Fibroblast of lung (primary cell): ENCODE results near the gene KIF19. TPM values are rescaled to one million over a fixed set of nuclear protein-coding genes. Genes with fewer than 3 reads are reported as not detected.

Experiments used
- DNase-seq, 2 donors: peaks; one replicate each; pipeline versions ENCODE4 v3.0.0 to v3.0.0-alpha.2; 2010; ENCODE audit warnings: low read depth in 2 of 2
- H2AFZ ChIP-seq: 2 replicates; pipeline ENCODE4 v1.5.1; 2012; ENCODE audit warnings: low read length, control low read depth, inconsistent platforms
- H3K27ac ChIP-seq: 2 replicates; pipeline ENCODE4 v1.5.1; 2011; ENCODE audit warnings: low read length, control low read depth; ENCODE audit not compliant: insufficient read depth
- H3K27me3 ChIP-seq: 2 replicates; pipeline ENCODE4 v1.5.1; 2011; ENCODE audit warnings: mild to moderate bottlenecking, low read length; ENCODE audit not compliant: control insufficient read depth, insufficient read depth
- H3K36me3 ChIP-seq: 2 replicates; pipeline ENCODE4 v1.5.1; 2011; ENCODE audit warnings: low read length; ENCODE audit not compliant: control insufficient read depth, insufficient read depth
- H3K4me1 ChIP-seq: 2 replicates; pipeline ENCODE4 v1.5.1; 2011; ENCODE audit warnings: low read length; ENCODE audit not compliant: control insufficient read depth, insufficient read depth; ENCODE audit errors: extremely low read depth
- H3K4me2 ChIP-seq: 2 replicates; pipeline ENCODE4 v1.5.1; 2011; ENCODE audit warnings: low read length, control low read depth; ENCODE audit not compliant: insufficient read depth; ENCODE audit errors: extremely low read depth
- H3K4me3 ChIP-seq, 4 experiments: fragments of 200-600 bp in 1 of 4; sonication (generic) in 1 of 4; replicated peaks in 1 of 4; 2 replicates each; pipeline ENCODE4 v1.5.1; 2011 to 2016; ENCODE audit warnings: low read length in 4 of 4, low read depth in 3 of 4, mild to moderate bottlenecking in 3 of 4, control low read depth in 2 of 4, inconsistent platforms in 1 of 4, mixed read lengths in 1 of 4; ENCODE audit not compliant: insufficient read depth in 1 of 4; ENCODE audit errors: control extremely low read depth in 1 of 4
- H3K79me2 ChIP-seq: 2 replicates; pipeline ENCODE4 v1.5.1; 2012; ENCODE audit warnings: mild to moderate bottlenecking, low read length, inconsistent platforms; ENCODE audit not compliant: control insufficient read depth, insufficient read depth
- H3K9ac ChIP-seq: 2 replicates; pipeline ENCODE4 v1.5.1; 2011; ENCODE audit warnings: mild to moderate bottlenecking, low read length, control low read depth; ENCODE audit not compliant: insufficient read depth
- H3K9me3 ChIP-seq: 2 replicates; pipeline ENCODE4 v1.5.1; 2012; ENCODE audit warnings: low read depth, low read length; ENCODE audit not compliant: control insufficient read depth, insufficient read depth
- H4K20me1 ChIP-seq: 2 replicates; pipeline ENCODE4 v1.5.1; 2011; ENCODE audit warnings: low read length; ENCODE audit not compliant: control insufficient read depth, insufficient read depth; ENCODE audit errors: extremely low read depth
- EZH2 ChIP-seq: IDR thresholded peaks from 2 replicates; pipeline ENCODE4 v1.5.1; 2012; ENCODE audit warnings: low read length, control low read depth, mild to moderate bottlenecking; ENCODE audit errors: missing control alignments
- polyA plus RNA-seq, 2 donors: library from polyadenylated mRNA; depleted of rRNA in 1 of 2; stranded (reverse) in 1 of 2; unstranded in 1 of 2; fragments of >200 nt; gene quantifications; 2 replicates each; pipeline ENCODE4 v1.2.1, GENCODE V29; 2011 to 2012; ENCODE audit warnings: missing spikeins in 1 of 2
- total RNA-seq: library from RNA; depleted of rRNA; stranded (reverse); fragments of >200 nt; gene quantifications from 2 replicates; pipeline ENCODE4 v1.2.1, GENCODE V29; 2014
- TF ChIP-seq, protein P1 (sequence below), 2 donors: IDR thresholded peaks in 1 of 2; conservative IDR thresholded peaks in 1 of 2; 1 replicate in 1 of 2; 2 replicates in 1 of 2; pipeline ENCODE4 v1.5.1; 2011 to 2012; ENCODE audit warnings: low read length in 2 of 2, control low read depth in 1 of 2, inconsistent platforms in 1 of 2, low read depth in 1 of 2, mild to moderate bottlenecking in 1 of 2

The KIF19 gene
- total and polyA plus RNA-seq, 2 donors (not counting 1 experiment from before 2014, with no cell fraction given) = under 0.01 TPM; not detected in 1

- no peak overlapping the region for H3K4me3 ChIP-seq
- no peak overlapping the region for H3K9ac ChIP-seq
- H3K36me3 ChIP-seq = no peaks in the 10 kb centered on the region
- DNase-seq = no peak
- H3K27ac ChIP-seq = no peak overlapping the region
- no peaks in the 10 kb centered on the region for H3K9me3 ChIP-seq
- H3K4me1 ChIP-seq = no peaks in the 10 kb centered on the region
- no peaks in the 10 kb centered on the region for H3K79me2 ChIP-seq
- H4K20me1 ChIP-seq = no peaks in the 10 kb centered on the region
- H3K27me3 ChIP-seq = no peaks in the 10 kb centered on the region
- no peak overlapping the region for H2AFZ ChIP-seq
- TF ChIP-seq, protein P1, sequence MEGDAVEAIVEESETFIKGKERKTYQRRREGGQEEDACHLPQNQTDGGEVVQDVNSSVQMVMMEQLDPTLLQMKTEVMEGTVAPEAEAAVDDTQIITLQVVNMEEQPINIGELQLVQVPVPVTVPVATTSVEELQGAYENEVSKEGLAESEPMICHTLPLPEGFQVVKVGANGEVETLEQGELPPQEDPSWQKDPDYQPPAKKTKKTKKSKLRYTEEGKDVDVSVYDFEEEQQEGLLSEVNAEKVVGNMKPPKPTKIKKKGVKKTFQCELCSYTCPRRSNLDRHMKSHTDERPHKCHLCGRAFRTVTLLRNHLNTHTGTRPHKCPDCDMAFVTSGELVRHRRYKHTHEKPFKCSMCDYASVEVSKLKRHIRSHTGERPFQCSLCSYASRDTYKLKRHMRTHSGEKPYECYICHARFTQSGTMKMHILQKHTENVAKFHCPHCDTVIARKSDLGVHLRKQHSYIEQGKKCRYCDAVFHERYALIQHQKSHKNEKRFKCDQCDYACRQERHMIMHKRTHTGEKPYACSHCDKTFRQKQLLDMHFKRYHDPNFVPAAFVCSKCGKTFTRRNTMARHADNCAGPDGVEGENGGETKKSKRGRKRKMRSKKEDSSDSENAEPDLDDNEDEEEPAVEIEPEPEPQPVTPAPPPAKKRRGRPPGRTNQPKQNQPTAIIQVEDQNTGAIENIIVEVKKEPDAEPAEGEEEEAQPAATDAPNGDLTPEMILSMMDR (conservative IDR thresholded peaks at IDR 0.05 in 1 of 2, IDR thresholded peaks at IDR 0.05 in 1 of 2; ENCODE audit: low read depth in 1 of 2, low read length in 2 of 2) = no peak
- TF ChIP-seq EZH2 = no peak
- H3K4me2 ChIP-seq = no peak overlapping the region
Observed at GRCh38 chr17:74332017-74332650, 6.1 kb downstream of the KIF19 start.

DNA sequence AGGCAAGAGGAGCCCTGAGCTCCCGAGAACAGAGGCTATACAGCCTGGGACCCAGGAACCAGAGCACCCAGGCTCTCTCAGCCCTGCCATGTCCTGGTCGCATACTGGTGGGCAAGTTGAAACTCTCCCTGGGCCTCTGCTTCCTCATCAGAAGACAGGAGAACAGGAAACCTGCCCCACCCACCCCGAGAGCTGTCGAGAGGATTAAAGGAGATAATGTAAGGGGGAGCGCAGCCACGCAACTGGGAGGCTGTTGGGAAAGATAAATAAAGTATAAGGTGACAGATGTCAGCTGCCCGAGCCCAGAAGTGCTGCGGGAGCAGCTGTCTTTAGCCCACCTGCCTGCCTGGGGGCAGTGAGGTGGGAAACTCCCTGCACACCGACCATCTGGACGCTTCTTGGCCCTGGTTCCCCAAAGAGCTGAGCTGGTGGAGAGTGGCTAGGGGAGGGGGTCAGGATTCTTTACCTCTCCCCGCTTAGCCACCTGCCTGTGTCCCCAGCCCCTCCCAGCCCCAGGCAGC lies 6.8 kb downstream of the KIF19 start:
- TF ChIP-seq, protein P1 (conservative IDR thresholded peaks at IDR 0.05 in 1 of 2, IDR thresholded peaks at IDR 0.05 in 1 of 2; ENCODE audit: low read depth in 1 of 2, low read length in 2 of 2) = no peak
- H3K9me3 ChIP-seq = no peaks in the 10 kb centered on the region
- no peak overlapping the region for H3K4me2 ChIP-seq
- no peak overlapping the region for H2AFZ ChIP-seq
- H3K4me3 ChIP-seq = no peak overlapping the region
- H3K79me2 ChIP-seq = no peaks in the 10 kb centered on the region
- no peaks in the 10 kb centered on the region for H3K4me1 ChIP-seq
- no peak overlapping the region for H3K27ac ChIP-seq
- H4K20me1 ChIP-seq = no peaks in the 10 kb centered on the region
- no peaks in the 10 kb centered on the region for H3K27me3 ChIP-seq
- DNase-seq = no peak
- H3K36me3 ChIP-seq = no peaks in the 10 kb centered on the region
- H3K9ac ChIP-seq = no peak overlapping the region

DNA sequence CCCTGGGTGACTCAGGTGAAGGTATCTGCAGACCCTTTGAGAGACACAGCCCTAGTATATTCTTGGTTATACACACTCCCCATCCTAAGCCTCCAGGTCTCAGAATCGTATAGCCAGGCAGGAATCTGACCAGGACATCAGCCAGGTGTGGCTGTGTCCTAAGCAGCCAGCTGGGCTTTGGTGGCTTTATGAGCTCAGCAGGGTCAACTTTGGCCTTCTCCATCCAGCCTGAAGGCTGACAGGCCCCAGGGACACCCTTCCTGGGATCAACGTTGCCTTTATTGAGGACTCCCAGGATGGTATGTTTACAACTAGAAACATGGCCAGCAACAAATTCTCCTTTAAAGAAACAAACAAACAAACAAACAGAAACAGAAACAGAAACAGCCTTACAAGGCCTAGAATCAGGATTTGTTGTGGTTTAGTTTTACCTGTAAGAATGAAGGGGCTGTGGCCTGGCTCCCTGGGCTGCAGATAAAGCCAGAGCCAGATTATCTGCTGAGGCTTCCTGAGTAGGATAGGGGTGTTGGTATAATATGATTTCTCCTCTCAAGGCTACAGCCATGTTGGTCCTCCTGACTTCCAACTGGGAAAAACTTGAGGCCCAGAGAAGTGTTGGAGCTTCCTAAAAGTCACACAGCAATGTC lies 8.5 kb downstream of the KIF19 start:
- Histone ChIP-seq H3K4me1 (no peaks in the 10 kb centered on the region), H4K20me1 (no peaks in the 10 kb centered on the region), H3K27me3 (no peaks in the 10 kb centered on the region), H3K4me2 (no peak overlapping the region), H3K79me2 (no peaks in the 10 kb centered on the region), H3K9me3 (no peaks in the 10 kb centered on the region), H3K4me3 (no peak overlapping the region), H3K27ac (no peak overlapping the region), H3K36me3 (no peaks in the 10 kb centered on the region), H3K9ac (no peak overlapping the region), H2AFZ (no peak overlapping the region)
- TF ChIP-seq, protein P1 (conservative IDR thresholded peaks at IDR 0.05 in 1 of 2, IDR thresholded peaks at IDR 0.05 in 1 of 2; ENCODE audit: low read depth in 1 of 2, low read length in 2 of 2) = no peak
- no peak for TF ChIP-seq EZH2
- DNase-seq = no peak
